NB4 (cell line): ENCODE measurements around the gene ZNF628.

ENCODE experiments used
- CTCF ChIP-seq: IDR thresholded peaks from one replicate; pipeline ENCODE4 v1.5.1; 2012; ENCODE audit warnings: low read depth, low read length
- MYC ChIP-seq: IDR thresholded peaks from 2 replicates; pipeline ENCODE4 v1.6.1; 2011; ENCODE audit warnings: low read depth, low read length
- POLR2A ChIP-seq: IDR thresholded peaks from 2 replicates; pipeline ENCODE4 v1.6.1; 2011; ENCODE audit warnings: mild to moderate bottlenecking; ENCODE audit not compliant: insufficient read length; ENCODE audit errors: extremely low read depth

GRCh38 chr19:55482967-55483705 is 6.7 kb downstream of the ZNF628 start:
- TF ChIP-seq POLR2A (no peak), CTCF (no peak), MYC (no peak)
